BE2C (cell line): Measurements from ENCODE around the gene SYT9.

Source experiments
- DNase-seq: peaks from one replicate; pipeline ENCODE4 v3.0.0-alpha.2; 2020
- H3K27me3 ChIP-seq: fragments of 250-450 bp; sonication (Bioruptor Pico); 2 replicates; pipeline ENCODE4 v1.5.1; 2020; ENCODE audit warnings: mild to moderate bottlenecking
- H3K36me3 ChIP-seq: fragments of 250-450 bp; sonication (Bioruptor Pico); 2 replicates; pipeline ENCODE4 v1.5.1; 2020; ENCODE audit warnings: mild to moderate bottlenecking
- H3K4me1 ChIP-seq: fragments of 250-450 bp; sonication (Bioruptor Pico); 2 replicates; pipeline ENCODE4 v1.5.1; 2020
- H3K4me3 ChIP-seq: 2 replicates; pipeline ENCODE4 v1.5.1; 2011; ENCODE audit warnings: low read depth, low read length
- H3K9me3 ChIP-seq: fragments of 250-450 bp; sonication (Bioruptor Pico); 2 replicates; pipeline ENCODE4 v1.5.1; 2020
- TF ChIP-seq, protein P1 (sequence below): IDR thresholded peaks from 2 replicates; pipeline ENCODE4 v1.5.1; 2012; ENCODE audit warnings: mild to moderate bottlenecking, low read depth, low read length

Gene SYT9

DNA sequence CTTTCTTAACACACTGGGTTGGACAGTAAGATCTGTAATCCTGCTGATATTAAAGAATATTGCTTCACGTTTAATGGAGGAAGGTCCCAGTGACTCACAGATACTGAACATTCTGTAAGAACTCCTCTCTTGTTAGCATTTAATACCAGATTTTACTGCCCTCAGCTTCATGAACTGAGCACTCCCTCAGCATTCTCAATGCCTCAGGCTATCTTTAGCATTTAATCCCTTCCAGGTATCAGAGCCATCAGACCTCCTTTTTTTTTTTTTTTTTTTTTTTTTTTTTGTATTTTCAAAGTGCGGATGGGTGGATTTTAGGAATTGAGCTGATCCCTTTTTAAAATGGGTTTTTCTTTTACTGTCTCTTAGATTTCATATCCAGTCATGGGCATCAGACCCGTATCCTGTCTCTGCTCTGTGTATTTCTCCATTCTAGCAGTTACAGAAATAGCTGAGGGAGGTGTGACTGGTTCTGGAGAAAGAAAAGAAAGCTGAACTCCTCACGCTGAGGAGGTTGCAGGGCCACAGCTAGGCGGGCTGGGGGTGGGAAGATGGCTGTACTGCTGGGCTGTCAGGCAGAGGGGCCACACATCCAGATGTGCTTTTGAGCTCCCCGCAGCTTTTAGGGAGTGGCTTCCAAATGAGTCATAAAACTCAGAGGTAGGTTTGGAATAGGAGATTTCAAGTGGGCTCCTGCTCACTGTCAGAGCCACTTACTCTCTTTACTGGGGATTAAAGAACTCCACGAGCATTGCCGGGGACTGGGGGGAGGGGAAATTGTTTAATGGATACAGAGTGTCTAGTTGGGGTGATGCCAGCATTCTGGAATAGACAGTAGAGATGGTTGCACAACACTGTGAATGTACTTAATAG lies 97.0 kb downstream of the SYT9 start:
- no peaks in the 10 kb centered on the region for H3K27me3 ChIP-seq
- DNase-seq = peak; percentile 71
- H3K9me3 ChIP-seq = no peaks in the 10 kb centered on the region
- peaks cover 3% of the 10 kb centered on the region; the same call in 1 of the 2 replicates for H3K4me1 ChIP-seq
- H3K4me3 ChIP-seq = no peak overlapping the region; the same call in none of the 2 replicates
- no peaks in the 10 kb centered on the region for H3K36me3 ChIP-seq
- TF ChIP-seq, protein P1, sequence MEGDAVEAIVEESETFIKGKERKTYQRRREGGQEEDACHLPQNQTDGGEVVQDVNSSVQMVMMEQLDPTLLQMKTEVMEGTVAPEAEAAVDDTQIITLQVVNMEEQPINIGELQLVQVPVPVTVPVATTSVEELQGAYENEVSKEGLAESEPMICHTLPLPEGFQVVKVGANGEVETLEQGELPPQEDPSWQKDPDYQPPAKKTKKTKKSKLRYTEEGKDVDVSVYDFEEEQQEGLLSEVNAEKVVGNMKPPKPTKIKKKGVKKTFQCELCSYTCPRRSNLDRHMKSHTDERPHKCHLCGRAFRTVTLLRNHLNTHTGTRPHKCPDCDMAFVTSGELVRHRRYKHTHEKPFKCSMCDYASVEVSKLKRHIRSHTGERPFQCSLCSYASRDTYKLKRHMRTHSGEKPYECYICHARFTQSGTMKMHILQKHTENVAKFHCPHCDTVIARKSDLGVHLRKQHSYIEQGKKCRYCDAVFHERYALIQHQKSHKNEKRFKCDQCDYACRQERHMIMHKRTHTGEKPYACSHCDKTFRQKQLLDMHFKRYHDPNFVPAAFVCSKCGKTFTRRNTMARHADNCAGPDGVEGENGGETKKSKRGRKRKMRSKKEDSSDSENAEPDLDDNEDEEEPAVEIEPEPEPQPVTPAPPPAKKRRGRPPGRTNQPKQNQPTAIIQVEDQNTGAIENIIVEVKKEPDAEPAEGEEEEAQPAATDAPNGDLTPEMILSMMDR = no peak

DNA sequence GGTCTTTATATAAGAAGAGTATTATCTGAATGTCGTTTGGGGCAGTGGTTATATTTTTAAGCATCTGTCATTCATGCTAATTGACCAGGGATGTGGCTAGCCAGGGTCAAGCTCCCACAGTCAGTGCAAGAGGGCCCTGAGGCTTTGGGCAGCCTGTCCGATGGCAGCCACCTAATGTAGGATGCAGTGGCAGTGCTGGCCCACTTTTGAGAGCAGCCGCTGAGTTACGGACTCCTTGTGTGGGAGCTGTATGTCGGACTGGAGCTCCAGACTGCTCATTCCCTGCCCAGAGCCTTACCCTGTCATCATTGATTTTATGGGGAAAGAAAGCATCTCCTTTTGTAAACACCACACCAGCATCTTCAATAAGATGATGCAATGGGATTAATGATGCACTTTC lies 99.5 kb downstream of the SYT9 start:
- no peaks in the 10 kb centered on the region for H3K27me3 ChIP-seq
- DNase-seq = no peak
- peaks cover 3% of the 10 kb centered on the region; the same call in 1 of the 2 replicates for H3K4me1 ChIP-seq
- no peaks in the 10 kb centered on the region for H3K36me3 ChIP-seq
- no peaks in the 10 kb centered on the region for H3K9me3 ChIP-seq
- TF ChIP-seq, protein P1 = no peak
- H3K4me3 ChIP-seq = no peak overlapping the region

DNA sequence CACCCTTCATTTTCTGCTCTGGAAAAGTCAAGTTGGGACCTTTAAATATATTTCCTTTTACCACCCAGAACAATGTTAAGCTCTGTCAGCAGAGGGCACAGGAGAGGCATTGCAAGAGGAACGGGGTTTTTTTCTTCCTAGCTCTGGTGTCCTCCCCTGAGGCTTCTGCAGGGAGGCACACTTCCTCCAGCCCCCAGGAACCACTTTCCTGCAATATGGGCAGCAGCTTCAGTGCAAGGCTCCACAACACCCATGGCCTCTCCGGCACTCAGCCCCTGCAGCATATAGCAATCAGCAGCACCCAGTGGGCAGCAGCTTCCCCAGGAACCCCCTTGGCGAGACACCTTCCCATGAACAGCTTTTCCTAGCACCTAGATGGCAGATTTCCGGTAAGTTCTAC lies 101.4 kb downstream of the SYT9 start:
- TF ChIP-seq, protein P1 = peak; percentile 55
- no peak overlapping the region for H3K4me3 ChIP-seq
- H3K27me3 ChIP-seq = no peaks in the 10 kb centered on the region
- H3K36me3 ChIP-seq = no peaks in the 10 kb centered on the region
- H3K9me3 ChIP-seq = no peaks in the 10 kb centered on the region
- H3K4me1 ChIP-seq = peaks cover 3% of the 10 kb centered on the region; the same call in 1 of the 2 replicates
- peak; percentile 22 for DNase-seq

- DNase-seq = no peak
- Histone ChIP-seq H3K4me3 (no peak overlapping the region), H3K4me1 (no peaks in the 10 kb centered on the region), H3K27me3 (no peaks in the 10 kb centered on the region), H3K36me3 (no peaks in the 10 kb centered on the region), H3K9me3 (no peaks in the 10 kb centered on the region)
- TF ChIP-seq, protein P1 = no peak
These were observed 113.0 kb downstream of the SYT9 start for GRCh38 chr11:7364660-7365059.

DNA sequence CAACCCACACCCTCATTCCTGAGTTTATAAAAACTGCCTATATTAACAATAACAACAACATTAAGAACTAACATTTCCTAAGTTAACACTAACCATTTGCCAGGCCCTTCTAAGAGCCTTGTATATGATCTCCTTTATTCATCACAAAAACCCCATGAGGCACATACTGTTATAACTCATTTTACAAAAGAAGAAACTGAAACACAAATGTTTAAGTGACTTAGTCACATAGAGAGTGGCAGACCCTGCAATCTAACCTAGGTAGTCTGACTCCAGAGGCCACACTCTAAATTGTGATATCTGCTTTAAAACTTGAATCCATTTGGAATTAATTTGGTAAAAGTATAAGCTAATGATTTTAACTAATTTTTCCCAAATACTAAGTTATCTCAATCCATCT lies 116.1 kb downstream of the SYT9 start:
- no peak for DNase-seq
- TF ChIP-seq, protein P1 = no peak
- Histone ChIP-seq H3K27me3 (no peaks in the 10 kb centered on the region), H3K36me3 (no peaks in the 10 kb centered on the region), H3K4me3 (no peak overlapping the region), H3K4me1 (no peaks in the 10 kb centered on the region), H3K9me3 (no peaks in the 10 kb centered on the region)

DNA sequence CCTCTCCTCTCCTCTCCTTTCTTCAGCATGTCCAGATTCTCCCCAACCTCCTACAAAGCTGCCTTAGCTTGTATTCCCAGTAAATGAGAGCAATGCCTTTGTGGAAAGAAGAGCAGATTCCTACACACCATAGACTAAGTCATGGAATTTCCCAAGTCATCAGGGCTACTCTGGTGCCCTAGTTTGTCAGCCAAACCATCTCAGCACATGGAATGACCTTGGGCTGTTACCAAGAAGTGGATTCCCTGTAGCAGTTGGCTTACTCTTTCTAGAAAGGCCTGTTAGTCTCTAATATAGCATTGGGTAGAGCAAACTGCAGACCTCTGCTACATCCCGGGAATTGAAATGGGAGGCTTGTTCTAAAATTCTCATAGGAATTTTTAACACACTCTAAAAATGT lies 124.7 kb downstream of the SYT9 start:
- no peaks in the 10 kb centered on the region for H3K9me3 ChIP-seq

More for the DNA sequence above, 124.7 kb downstream of the SYT9 start:
- Histone ChIP-seq H3K4me1 (no peaks in the 10 kb centered on the region), H3K4me3 (no peak overlapping the region), H3K27me3 (no peaks in the 10 kb centered on the region), H3K36me3 (no peaks in the 10 kb centered on the region)
- no peak for DNase-seq
- TF ChIP-seq, protein P1 = no peak
